ENCODE results near the gene PIEZO2.
"Not testable (repeated sequence)": the region's sequence is repeated elsewhere in the genome, so short reads cannot be mapped to it uniquely, and the experiment has no call there.

PIEZO2 gene

GRCh38 chr18:11149441-11150270 is at the start of gene PIEZO2:
PIEZO2 (minus strand) TSS chr18:11149569; CDS start chr18:11148588, 981 bp downstream.
- no peak for DNase-seq

GRCh38 chr18:11183637-11184036 is 34.3 kb upstream of the PIEZO2 start:
- DNase-seq = no peak

- not testable (repeated sequence) for DNase-seq
These were observed 32.3 kb upstream of the PIEZO2 start for GRCh38 chr18:11181629-11182028.

- no peak for DNase-seq
These were observed 30.7 kb upstream of the PIEZO2 start for GRCh38 chr18:11179959-11180519.

- DNase-seq = no peak
These were observed 29.7 kb upstream of the PIEZO2 start for GRCh38 chr18:11178951-11179549.

- no peak for DNase-seq
These were observed 28.0 kb upstream of the PIEZO2 start for GRCh38 chr18:11177382-11177781.

GRCh38 chr18:11176481-11176881 is 27.1 kb upstream of the PIEZO2 start:
- no peak for DNase-seq

GRCh38 chr18:11175266-11175979 is 26.1 kb upstream of the PIEZO2 start:
- DNase-seq = no peak

GRCh38 chr18:11174179-11174578 is 24.8 kb upstream of the PIEZO2 start:
- not testable (repeated sequence) for DNase-seq

- no peak for DNase-seq
These were observed 18.4 kb upstream of the PIEZO2 start for GRCh38 chr18:11167778-11168177.

- DNase-seq = no peak
These were observed 16.6 kb upstream of the PIEZO2 start for GRCh38 chr18:11165952-11166351.

GRCh38 chr18:11165138-11165537 is 15.8 kb upstream of the PIEZO2 start:
- no peak for DNase-seq

- DNase-seq = no peak
These were observed 14.3 kb upstream of the PIEZO2 start for GRCh38 chr18:11163665-11164064.

GRCh38 chr18:11162889-11163288 is 13.5 kb upstream of the PIEZO2 start:
- no peak for DNase-seq

- no peak for DNase-seq
These were observed 13.1 kb upstream of the PIEZO2 start for GRCh38 chr18:11162462-11162861.

- DNase-seq = no peak
These were observed 10.9 kb upstream of the PIEZO2 start for GRCh38 chr18:11160313-11160712.

- no peak for DNase-seq
These were observed 10.5 kb upstream of the PIEZO2 start for GRCh38 chr18:11159844-11160243.

GRCh38 chr18:11156978-11157377 is 7.6 kb upstream of the PIEZO2 start:
- DNase-seq = no peak

GRCh38 chr18:11155034-11155759 is 5.8 kb upstream of the PIEZO2 start:
- no peak for DNase-seq

GRCh38 chr18:11154368-11154989 is 5.1 kb upstream of the PIEZO2 start:
- no peak for DNase-seq

GRCh38 chr18:11153097-11153496 is 3.7 kb upstream of the PIEZO2 start:
- no peak for DNase-seq

GRCh38 chr18:11150271-11150615 is 874 bp upstream of the PIEZO2 start:
- DNase-seq = no peak

Measured in stimulated activated naive CD4-positive, alpha-beta T cell treated with Interleukin-2 at 50 U/mL for 16 hours (primary cell).